Posterior vena cava (tissue), 2 donors: Measurements from ENCODE around the gene ZNF213. TPM values are rescaled to one million over a fixed set of nuclear protein-coding genes. Genes with fewer than 3 reads are reported as not detected.
A peak's percentile ranks its signal among the peaks of the same experiment; 100 is the strongest.

Source experiments
- DNase-seq: peaks from one replicate; pipeline ENCODE4 v3.0.0-alpha.2; 2020; ENCODE audit warnings: low spot score
- intact Hi-C, 2 donors: fragments of 100-400 bp; cut with DNase I; formaldehyde crosslinking; loops; one replicate each; pipeline versions ENCODE4 v1.14.1 to v1.14.2; 2022 to 2023
- total RNA-seq, 2 donors: library from RNA; stranded (reverse); fragmentation: NEBNext Ultra II Directional; extraction: Animal tissue kit (Norgen Biotek cat#: 25700); gene quantifications; one replicate each; pipeline ENCODE4 v1.2.1, GENCODE V29; 2021
- donor health status: DM: yes; HTN: yes; CAD: no.
- donor health status: DM: yes; HTN: yes; CAD: no.

ZNF213 gene
- total RNA-seq, 2 donors from 2014 or later: 8.3 to 10.2 TPM

GRCh38 chr16:3099732-3100499, 34.9 kb upstream of the ZNF213 start:
- intact Hi-C loops: no loop called here
- DNase-seq: peak; percentile 97

DNA sequence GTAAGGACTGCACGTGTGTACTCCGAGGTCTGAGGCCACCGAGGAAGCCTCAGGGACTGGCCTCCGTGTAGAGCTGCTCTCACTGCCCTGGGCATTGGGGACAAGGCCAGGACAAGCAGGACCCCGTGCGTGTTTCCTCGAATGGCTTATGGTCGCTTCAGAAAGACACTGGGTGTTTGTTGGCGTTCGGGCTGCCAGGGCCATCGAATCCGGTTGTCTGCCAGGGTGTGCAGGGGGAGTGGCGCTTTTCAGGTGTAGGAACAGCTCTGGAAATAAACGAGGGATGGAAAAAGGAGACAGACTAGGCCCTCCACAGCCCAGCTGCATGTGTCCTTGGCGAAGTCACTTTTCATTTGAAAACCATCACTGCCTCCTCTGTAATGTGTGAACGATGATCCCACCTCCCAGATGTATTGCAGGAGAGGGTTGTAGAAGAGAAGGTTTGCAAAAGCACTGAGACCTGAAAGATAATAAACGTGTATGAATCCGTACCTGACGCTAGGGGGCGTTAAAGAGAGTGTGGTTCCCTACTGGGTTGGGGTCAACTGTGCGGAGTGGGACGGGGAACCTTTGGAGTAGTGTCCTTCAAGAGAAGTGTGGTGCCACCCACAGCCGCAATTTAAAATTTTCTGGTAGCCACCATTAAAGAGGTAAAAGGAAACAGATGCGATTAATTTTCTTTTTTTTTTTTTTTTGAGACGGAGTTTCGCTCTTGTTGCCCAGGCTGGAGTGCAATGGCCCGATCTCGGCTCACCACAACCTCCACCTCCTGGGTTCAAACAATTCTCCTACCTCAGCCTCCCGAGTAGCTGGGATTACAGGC, 33.6 kb upstream of the ZNF213 start:
- DNase-seq: no peak
- intact Hi-C loops: no loop called here

DNA sequence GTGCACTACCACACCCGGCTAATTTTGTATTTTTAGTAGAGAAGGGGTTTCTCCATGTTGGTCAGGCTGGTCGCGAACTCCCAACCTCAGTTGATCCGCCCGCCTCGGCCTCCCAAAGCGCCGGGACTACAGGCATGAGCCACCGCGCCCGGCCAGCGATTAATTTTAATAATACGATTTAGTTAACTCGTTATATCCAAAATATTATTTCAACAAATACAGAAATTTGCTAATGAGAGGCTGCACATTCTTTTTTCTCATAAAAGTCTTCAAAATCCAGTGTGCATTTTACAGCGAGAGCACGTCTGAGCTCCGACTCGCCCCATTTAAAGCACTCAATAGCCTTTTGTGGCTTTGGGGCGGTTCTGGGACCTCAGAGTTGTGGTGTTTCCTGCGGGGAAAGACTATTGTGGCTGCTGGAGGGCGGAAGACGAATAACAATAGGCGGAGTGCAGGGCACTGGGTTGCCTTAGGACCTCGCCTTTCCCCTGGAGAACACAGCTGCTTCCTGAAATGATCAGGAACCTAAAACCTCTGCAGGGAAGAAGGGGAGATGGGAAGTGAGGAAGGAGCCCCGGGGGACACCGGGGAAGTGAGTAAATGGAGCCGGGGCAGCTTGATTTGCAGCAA, 32.9 kb upstream of the ZNF213 start:
- intact Hi-C loops: no loop called here
- DNase-seq: no peak

DNA sequence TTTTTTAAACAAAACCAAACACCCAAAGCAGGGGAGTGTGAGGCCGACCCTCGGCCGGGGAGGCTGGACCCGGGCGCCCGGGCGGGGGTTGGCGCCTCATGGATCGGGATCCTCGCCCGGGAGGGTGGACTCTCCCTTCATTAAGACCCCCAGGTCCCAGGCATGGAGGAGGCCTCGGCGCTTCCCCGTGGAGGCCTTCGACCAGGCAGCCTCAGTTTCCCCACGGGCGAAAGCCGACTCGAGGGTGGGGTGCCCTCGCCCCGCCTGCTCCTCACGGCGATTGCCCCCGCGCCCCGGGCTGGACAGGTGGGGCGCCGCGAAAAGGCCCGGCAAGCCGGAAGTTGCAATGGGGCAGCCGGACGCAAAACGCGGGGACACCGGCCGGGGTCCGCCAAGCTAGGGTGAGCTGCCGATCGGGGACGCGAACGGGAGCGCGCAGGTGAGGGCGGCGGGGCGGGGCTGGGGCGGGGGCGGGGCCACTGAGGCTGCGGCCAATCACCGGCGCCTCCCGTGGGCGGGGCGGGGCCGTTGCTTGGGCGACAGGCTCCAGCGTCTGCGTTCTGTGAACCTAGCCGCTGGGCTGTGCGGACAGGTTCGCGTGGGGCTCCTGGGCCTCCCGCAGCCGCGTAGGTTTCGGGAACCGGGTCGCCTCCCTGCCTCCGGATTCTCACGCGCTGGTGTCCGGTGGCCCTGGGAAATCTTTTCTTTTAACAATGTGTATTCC, 28.5 kb upstream of the ZNF213 start:
- intact Hi-C loops: no loop called here
- peak; percentile 97 for DNase-seq

DNA sequence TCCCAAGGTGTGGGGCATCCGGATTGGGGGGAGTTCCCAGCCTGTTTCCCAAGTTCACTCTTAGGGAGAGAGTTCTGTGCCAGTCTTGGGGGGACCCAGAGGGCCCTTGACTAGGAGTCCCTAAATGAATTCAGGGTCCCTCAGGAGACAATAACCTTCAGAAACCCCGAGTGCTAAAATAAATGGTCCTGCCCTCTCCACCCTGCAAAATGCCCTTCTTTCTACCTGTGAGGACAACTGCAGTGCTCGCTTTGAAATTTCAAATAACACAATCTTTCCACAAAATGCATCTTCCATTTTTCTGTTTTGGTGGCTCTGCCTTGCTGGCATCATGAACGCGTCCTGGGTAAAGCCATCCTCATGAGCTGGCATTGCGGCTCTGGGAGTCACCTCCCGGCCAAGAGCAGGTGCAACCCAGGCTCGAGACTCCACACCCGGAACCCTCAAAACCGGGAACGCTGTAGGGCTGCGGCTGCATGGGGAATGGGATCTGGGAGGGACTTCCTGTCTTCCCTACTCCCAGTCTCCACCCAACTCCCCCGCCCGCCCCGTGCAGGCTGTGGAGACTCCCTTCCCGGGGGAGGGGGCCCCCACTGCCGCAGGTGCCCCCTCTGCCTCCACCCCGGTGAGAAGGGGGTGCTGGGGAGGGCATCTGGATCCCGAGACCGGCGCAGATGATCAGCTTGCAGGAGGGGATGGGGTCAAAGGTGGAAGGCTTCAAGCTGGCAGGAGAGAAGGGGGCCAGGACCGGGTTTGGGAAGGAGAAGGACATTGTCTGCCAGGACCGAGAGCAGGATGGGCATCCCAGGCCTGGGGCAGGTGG, 22.6 kb upstream of the ZNF213 start, which contains the start of gene ZNF205:
Gene ZNF205 (plus strand): TSS at position 529 of the 823 bp plus-strand sequence. CDS start 845 bp downstream, outside the sequence.
- DNase-seq: no peak
- intact Hi-C loops: loop anchor here in 1 of 2 donors (10.0 kb wide), 1 partner anchor 47 kb away; the partner anchor contains the start of gene IL32

GRCh38 chr16:3112881-3113574, 21.8 kb upstream of the ZNF213 start:
- intact Hi-C loops: loop anchor here in 1 of 2 donors (10.0 kb wide), 1 partner anchor 48 kb away; the partner anchor contains the start of gene IL32
- DNase-seq: no peak

GRCh38 chr16:3113765-3114479, 20.9 kb upstream of the ZNF213 start:
- no peak for DNase-seq
- intact Hi-C loops: loop anchor here in 1 of 2 donors (10.0 kb wide), 1 partner anchor 49 kb away; the partner anchor contains the start of gene IL32

DNA sequence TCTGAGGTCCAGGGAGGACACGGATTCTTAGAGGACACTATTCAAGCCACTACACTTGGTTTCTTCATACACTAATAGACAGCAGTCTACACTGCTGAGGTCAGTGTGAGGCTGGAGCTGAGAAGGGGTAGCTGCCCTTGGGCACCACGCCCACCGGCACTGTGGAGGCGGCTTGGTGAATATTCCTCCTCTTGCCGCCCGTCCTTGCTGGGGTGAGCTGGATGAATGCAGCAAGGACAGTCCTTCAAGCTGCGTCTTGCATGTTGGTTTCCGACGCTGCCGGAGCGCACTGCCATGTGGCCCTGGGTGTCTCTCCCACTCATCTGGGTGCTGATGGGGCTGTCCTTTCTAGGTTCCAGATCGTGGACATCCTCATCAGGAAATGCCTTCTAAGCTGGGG, 19.8 kb upstream of the ZNF213 start:
- intact Hi-C loops: loop anchor here in 1 of 2 donors (10.0 kb wide), 1 partner anchor 50 kb away; the partner anchor contains the start of gene IL32
- no peak for DNase-seq

DNA sequence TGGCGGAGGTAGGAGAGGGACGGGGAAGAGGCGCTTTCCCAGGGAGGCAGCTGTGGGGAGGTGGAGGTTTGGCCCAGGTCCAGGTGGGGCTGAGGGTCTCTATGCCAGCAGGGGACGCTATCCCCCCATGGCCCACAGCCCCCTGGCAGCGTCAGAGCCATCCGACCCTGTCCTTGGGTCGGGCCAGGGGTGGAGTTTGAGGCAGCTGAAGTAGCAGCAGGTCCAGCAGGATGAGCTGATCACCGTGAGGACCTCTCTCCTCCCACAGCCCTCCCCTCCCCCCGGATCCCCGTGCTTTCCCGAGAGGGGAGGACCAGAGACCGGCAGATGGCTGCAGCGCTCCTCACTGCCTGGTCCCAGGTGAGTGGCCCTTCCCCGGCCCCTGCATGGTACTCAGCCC, 19.3 kb upstream of the ZNF213 start:
- DNase-seq: no peak
- intact Hi-C loops: loop anchor here in 1 of 2 donors (10.0 kb wide), 1 partner anchor 51 kb away; the partner anchor contains the start of gene IL32

DNA sequence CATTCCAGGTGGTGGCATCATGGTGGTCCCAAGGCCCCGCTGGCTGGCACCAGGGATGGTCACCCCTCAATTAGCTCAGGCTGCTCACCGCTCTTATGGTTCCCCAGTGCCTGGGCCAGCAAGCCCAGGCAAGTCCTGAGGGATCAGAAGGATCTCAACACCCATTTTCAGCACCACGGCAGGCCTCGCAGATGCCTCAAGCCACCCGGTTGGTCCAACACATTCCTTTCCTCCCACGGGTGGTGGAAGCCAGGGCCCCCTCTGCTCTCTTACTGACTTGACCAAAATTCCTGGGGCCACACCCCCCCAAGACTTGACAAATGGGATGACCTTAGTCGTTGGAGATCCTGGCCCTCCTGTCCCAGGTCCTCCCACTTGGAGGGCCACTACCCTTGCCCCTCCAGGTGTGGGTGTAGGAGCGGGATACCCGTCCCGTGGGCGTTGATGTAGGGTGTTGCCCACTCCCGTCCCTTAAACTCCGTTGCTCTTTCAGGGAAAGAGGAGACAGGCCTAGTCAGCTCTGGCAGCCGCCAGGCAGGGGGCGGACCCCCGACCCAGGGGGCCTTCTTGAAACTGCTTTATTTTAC, 16.5 kb upstream of the ZNF213 start:
- intact Hi-C loops: loop anchor here in 1 of 2 donors (10.0 kb wide), 1 partner anchor 53 kb away; the partner anchor contains the start of gene IL32
- DNase-seq: no peak

DNA sequence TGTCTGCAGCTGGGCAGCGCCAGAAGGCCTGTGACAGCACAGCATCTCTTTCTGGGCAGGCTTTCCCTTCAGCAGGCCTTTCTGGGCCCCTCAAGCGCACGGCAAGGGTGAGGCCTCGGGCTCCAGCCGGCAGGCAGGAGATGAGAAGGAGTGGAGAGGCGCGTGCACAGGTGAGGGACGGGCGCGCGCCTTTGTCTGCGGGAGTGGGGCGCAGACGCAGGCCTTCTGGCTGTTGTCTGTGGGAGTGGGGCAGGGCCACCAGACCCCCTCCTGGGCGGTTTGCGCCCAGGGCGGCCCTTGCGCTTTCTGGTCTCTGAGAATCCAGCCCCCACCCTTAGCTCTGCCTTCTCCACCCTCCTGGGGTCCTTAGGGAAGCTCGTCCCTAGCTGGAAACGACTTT, 16.0 kb upstream of the ZNF213 start:
- no peak for DNase-seq
- intact Hi-C loops: loop anchor here in 1 of 2 donors (10.0 kb wide), 1 partner anchor 54 kb away; the partner anchor contains the start of gene IL32

GRCh38 chr16:3119286-3119685, 15.5 kb upstream of the ZNF213 start:
- intact Hi-C loops: loop anchor here in 1 of 2 donors (10.0 kb wide), 1 partner anchor 54 kb away; the partner anchor contains the start of gene IL32
- DNase-seq: no peak

GRCh38 chr16:3119701-3120408, 15.0 kb upstream of the ZNF213 start:
- DNase-seq: no peak
- intact Hi-C loops: loop anchor here in 1 of 2 donors (5.0 to 10.0 kb wide), 2 partner anchors 55 to 723 kb away; partner anchors contain the start of gene IL32

DNA sequence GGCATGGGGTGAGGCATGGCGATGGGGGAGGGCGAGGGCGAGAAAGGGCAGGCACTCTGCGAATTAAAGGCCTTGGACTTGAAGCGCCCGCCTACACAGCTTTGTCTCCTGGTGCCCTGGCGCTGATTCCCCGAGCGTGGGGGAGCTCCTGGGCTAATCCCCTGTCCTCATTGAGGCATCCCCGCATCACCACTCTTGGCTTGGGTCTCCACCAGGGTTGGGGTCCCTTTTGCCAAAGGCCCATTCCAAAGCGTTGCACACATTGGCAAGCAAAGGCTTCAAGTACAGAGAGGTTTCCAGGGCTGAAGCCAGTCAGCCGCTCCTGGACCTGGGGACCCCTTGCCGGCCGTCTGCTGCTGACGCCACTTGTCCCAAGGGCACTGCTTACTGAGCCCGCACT, 14.4 kb upstream of the ZNF213 start:
- intact Hi-C loops: loop anchor here in 1 of 2 donors (5.0 kb wide), 1 partner anchor 723 kb away; no protein-coding TSS in a partner anchor
- DNase-seq: no peak

- intact Hi-C loops: loop anchor here in 1 of 2 donors (5.0 kb wide), 1 partner anchor 725 kb away; no protein-coding TSS in a partner anchor
- DNase-seq: no peak
Measured at GRCh38 chr16:3121851-3122467, 12.9 kb upstream of the ZNF213 start.
